A172 (cell line): ENCODE measurements around the gene CWC27. TPM values are rescaled to one million over a fixed set of nuclear protein-coding genes. Genes with fewer than 3 reads are reported as not detected.

Experiments
- DNase-seq: peaks from one replicate; pipeline ENCODE4 v3.0.0-alpha.2; 2015; ENCODE audit warnings: low spot score
- total RNA-seq: library from RNA; depleted of rRNA; stranded (reverse); fragments of >200 nt; shearing (Covaris generic); gene quantifications from 2 replicates; pipeline ENCODE4 v1.2.3, GENCODE V29; 2014

CWC27 gene
- total RNA-seq, 1 experiment from 2014 or later = 33.4 TPM

- DNase-seq = no peak
Observed at GRCh38 chr5:64978546-64978945, 209.8 kb downstream of the CWC27 start.

GRCh38 chr5:64979531-64979930 lies 210.8 kb downstream of the CWC27 start:
- no peak for DNase-seq

GRCh38 chr5:64980176-64980575 lies 211.4 kb downstream of the CWC27 start:
- no peak for DNase-seq

- DNase-seq = no peak
Observed at GRCh38 chr5:64987768-64988167, 219.0 kb downstream of the CWC27 start.

GRCh38 chr5:65009207-65009606 lies 240.5 kb downstream of the CWC27 start:
- DNase-seq = no peak

GRCh38 chr5:65010841-65011240 lies 242.1 kb downstream of the CWC27 start:
- no peak for DNase-seq

- no peak for DNase-seq
Observed at GRCh38 chr5:65012301-65012892, 243.7 kb downstream of the CWC27 start.

GRCh38 chr5:65013166-65013565 lies 244.4 kb downstream of the CWC27 start:
- no peak for DNase-seq

- no peak for DNase-seq
Observed at GRCh38 chr5:65014769-65015168, 246.0 kb downstream of the CWC27 start.

- no peak for DNase-seq
Observed at GRCh38 chr5:65015767-65016166, 247.0 kb downstream of the CWC27 start.

GRCh38 chr5:65017636-65018035 lies 248.9 kb downstream of the CWC27 start:
- DNase-seq = no peak

- no peak for DNase-seq
Observed at GRCh38 chr5:65018763-65019162, 250.0 kb downstream of the CWC27 start.

- DNase-seq = peak; percentile 42
Observed at GRCh38 chr5:65020492-65020891, 251.8 kb downstream of the CWC27 start.

GRCh38 chr5:65021527-65022226 lies 252.9 kb downstream of the CWC27 start:
- no peak for DNase-seq

- no peak for DNase-seq
Observed at GRCh38 chr5:65022932-65023331, 254.2 kb downstream of the CWC27 start.

GRCh38 chr5:65024681-65025080 lies 256.0 kb downstream of the CWC27 start:
- DNase-seq = no peak

- DNase-seq = no peak
Observed at GRCh38 chr5:65026816-65027548, 258.3 kb downstream of the CWC27 start.

GRCh38 chr5:65029178-65029577 lies 260.4 kb downstream of the CWC27 start:
- DNase-seq = no peak

- no peak for DNase-seq
Observed at GRCh38 chr5:65030056-65030455, 261.3 kb downstream of the CWC27 start.

GRCh38 chr5:65032250-65032649 lies 263.5 kb downstream of the CWC27 start:
- peak; percentile 65 for DNase-seq

GRCh38 chr5:65034029-65034812 lies 265.5 kb downstream of the CWC27 start:
- DNase-seq = no peak

- no peak for DNase-seq
Observed at GRCh38 chr5:65034813-65035209, 266.1 kb downstream of the CWC27 start.
